Esophagus squamous epithelium (tissue), 5 donors: ENCODE measurements around the gene CARMIL1. TPM values are rescaled to one million over a fixed set of nuclear protein-coding genes. Genes with fewer than 3 reads are reported as not detected.

ENCODE experiments used
- DNase-seq: peaks from one replicate; lab custom pipeline; 2025; lab: John Stamatoyannopoulos, UW
- H3K27ac ChIP-seq, 4 donors: fragments of 200-600 bp; sonication (generic); one replicate each; pipeline ENCODE4 v1.5.1; 2016 to 2019; ENCODE audit warnings: mild to moderate bottlenecking in 1 of 4
- H3K27me3 ChIP-seq, 4 donors: fragments of 200-600 bp; sonication (generic); 1 replicate in 3 of 4; 2 replicates in 1 of 4; pipeline versions ENCODE4 v1.5.1 to v1.6.0; 2017 to 2021; ENCODE audit warnings: antibody characterized with exemption in 1 of 4
- H3K36me3 ChIP-seq, 3 donors: fragments of 200-600 bp; sonication (generic); one replicate each; pipeline ENCODE4 v1.5.1; 2016 to 2019
- H3K4me1 ChIP-seq, 3 donors: fragments of 200-600 bp; sonication (generic); one replicate each; pipeline ENCODE4 v1.5.1; 2017 to 2019
- H3K4me3 ChIP-seq, 4 donors: fragments of 200-600 bp; sonication (generic); 1 replicate in 3 of 4; 2 replicates in 1 of 4; pipeline ENCODE4 v1.5.1; 2016 to 2019; ENCODE audit warnings: mild to moderate bottlenecking in 2 of 4, moderate library complexity in 1 of 4
- H3K9me3 ChIP-seq, 3 donors: fragments of 200-600 bp; sonication (generic); one replicate each; pipeline ENCODE4 v1.5.1; 2016 to 2019
- POLR2A ChIP-seq, 4 donors: fragments of 450-650 bp; IDR thresholded peaks; one replicate each; pipeline ENCODE4 v1.6.1; 2017; ENCODE audit warnings: antibody characterized with exemption in 4 of 4, mild to moderate bottlenecking in 4 of 4, moderate library complexity in 3 of 4
- WGBS, 2 donors: methylation state at CpG; one replicate each; pipeline ENCODE4 v1.1.5; 2018; 5-methylcytosine and 5-hydroxymethylcytosine counted together
- intact Hi-C: fragments of 100-400 bp; cut with DNase I; formaldehyde crosslinking; loops from one replicate; pipeline ENCODE4 v1.15.0; 2022
- total RNA-seq, 4 donors: library from RNA; depleted of rRNA; stranded (reverse); fragments of >200 nt; gene quantifications; one replicate each; pipeline ENCODE4 v1.1.0, GENCODE V29; 2016
- TF ChIP-seq, protein P1 (sequence below), 6 experiments: fragments of 450-650 bp in 4 of 6; fragments of 200-600 bp in 2 of 6; sonication (generic) in 2 of 6; IDR thresholded peaks; one replicate each; pipeline ENCODE4 v1.5.1; 2016 to 2019; ENCODE audit warnings: antibody characterized with exemption in 6 of 6, mild to moderate bottlenecking in 4 of 6, moderate library complexity in 4 of 6
- donor health status: DM: yes; HTN: yes; CAD: no.

Gene CARMIL1
- total RNA-seq, 4 donors from 2014 or later, result 7.2 to 19.7 (median 18.3) TPM

DNA sequence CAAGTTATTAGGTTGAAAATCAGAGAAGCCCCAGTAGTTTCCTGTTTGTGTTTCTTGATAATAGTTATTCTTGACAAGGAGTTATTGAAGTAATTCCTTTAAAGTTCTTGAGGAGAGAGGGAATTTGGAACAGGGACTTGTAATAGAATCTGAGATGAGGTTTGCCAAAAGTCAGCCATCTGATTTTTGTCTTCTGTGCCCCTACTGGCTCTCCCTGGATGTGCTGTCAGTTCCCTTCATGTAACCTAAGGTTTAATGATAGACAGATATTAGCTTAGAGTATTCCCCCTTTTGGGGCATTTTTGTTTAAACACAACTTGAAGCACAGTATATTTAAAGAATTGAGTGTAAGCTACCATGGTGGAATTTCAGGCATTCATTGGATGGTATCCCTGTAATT lies 71.4 kb downstream of the CARMIL1 start:
- Histone ChIP-seq H3K4me1 (no peaks in the 10 kb centered on the region), H3K4me3 (no peak overlapping the region), H3K36me3 (no peaks in the 10 kb centered on the region), H3K27me3 (no peaks in the 10 kb centered on the region), H3K27ac (no peak overlapping the region), H3K9me3 (no peaks in the 10 kb centered on the region)
- intact Hi-C loops, result no loop called here
- TF ChIP-seq, protein P1, sequence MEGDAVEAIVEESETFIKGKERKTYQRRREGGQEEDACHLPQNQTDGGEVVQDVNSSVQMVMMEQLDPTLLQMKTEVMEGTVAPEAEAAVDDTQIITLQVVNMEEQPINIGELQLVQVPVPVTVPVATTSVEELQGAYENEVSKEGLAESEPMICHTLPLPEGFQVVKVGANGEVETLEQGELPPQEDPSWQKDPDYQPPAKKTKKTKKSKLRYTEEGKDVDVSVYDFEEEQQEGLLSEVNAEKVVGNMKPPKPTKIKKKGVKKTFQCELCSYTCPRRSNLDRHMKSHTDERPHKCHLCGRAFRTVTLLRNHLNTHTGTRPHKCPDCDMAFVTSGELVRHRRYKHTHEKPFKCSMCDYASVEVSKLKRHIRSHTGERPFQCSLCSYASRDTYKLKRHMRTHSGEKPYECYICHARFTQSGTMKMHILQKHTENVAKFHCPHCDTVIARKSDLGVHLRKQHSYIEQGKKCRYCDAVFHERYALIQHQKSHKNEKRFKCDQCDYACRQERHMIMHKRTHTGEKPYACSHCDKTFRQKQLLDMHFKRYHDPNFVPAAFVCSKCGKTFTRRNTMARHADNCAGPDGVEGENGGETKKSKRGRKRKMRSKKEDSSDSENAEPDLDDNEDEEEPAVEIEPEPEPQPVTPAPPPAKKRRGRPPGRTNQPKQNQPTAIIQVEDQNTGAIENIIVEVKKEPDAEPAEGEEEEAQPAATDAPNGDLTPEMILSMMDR (IDR thresholded peaks at IDR 0.05), result no peak
- no peak for DNase-seq

DNA sequence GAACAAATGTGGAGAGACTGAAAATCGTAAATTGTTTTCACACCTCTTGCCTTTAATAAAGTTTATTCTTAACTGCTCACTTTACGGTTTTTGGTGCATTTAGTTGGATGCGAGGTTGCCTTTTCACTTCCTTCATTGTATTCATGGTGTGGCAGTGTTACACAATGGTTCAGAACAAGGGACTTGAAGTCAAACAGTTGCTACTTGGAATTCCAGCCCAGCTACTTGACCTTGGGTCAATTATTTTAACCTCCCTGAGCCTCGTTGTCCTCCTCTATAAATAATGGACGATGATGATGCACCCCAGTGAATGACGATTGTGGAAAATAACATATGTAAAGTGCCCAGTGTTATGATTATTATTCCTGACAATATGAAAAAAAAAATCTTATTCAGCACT lies 72.3 kb downstream of the CARMIL1 start:
- H3K4me1 ChIP-seq, result no peaks in the 10 kb centered on the region
- H3K9me3 ChIP-seq, result no peaks in the 10 kb centered on the region
- H3K27ac ChIP-seq, result no peak overlapping the region
- intact Hi-C loops, result no loop called here
- TF ChIP-seq, protein P1 (IDR thresholded peaks at IDR 0.05), result no peak
- no peak for TF ChIP-seq POLR2A (IDR thresholded peaks at IDR 0.05)
- no peaks in the 10 kb centered on the region for H3K27me3 ChIP-seq
- no peak overlapping the region for H3K4me3 ChIP-seq
- no peaks in the 10 kb centered on the region for H3K36me3 ChIP-seq
- 78 to 88% methylated on average over 6 of the region's 6 CpGs for WGBS, 2 donors
- DNase-seq, result no peak

- Histone ChIP-seq H3K27ac (no peak overlapping the region), H3K4me3 (no peak overlapping the region), H3K4me1 (no peaks in the 10 kb centered on the region), H3K36me3 (no peaks in the 10 kb centered on the region), H3K9me3 (no peaks in the 10 kb centered on the region), H3K27me3 (no peaks in the 10 kb centered on the region)
- intact Hi-C loops, result no loop called here
- TF ChIP-seq, protein P1 (IDR thresholded peaks at IDR 0.05), result no peak
- no peak for TF ChIP-seq POLR2A (IDR thresholded peaks at IDR 0.05)
- WGBS, 2 donors, result 70 to 82% methylated on average over 2 of the region's 2 CpGs
- DNase-seq, result no peak
Measured at GRCh38 chr6:25352285-25352684, 73.1 kb downstream of the CARMIL1 start.

- intact Hi-C loops, result no loop called here
- TF ChIP-seq, protein P1 (IDR thresholded peaks at IDR 0.05), result no peak
- TF ChIP-seq POLR2A (IDR thresholded peaks at IDR 0.05), result no peak
- DNase-seq, result no peak
- Histone ChIP-seq H3K36me3 (no peaks in the 10 kb centered on the region), H3K4me3 (no peak overlapping the region), H3K9me3 (no peaks in the 10 kb centered on the region), H3K27me3 (no peaks in the 10 kb centered on the region), H3K4me1 (peaks cover 0 to 7% (median 4%) of the 10 kb centered on the region in 3 donors), H3K27ac (no peak overlapping the region)
- 59 to 78% methylated on average over 5 of the region's 5 CpGs for WGBS, 2 donors
Measured at GRCh38 chr6:25354078-25354932, 75.1 kb downstream of the CARMIL1 start.

GRCh38 chr6:25359191-25359861 lies 80.2 kb downstream of the CARMIL1 start:
- peaks cover 0 to 27% (median 14%) of the 10 kb centered on the region in 3 donors for H3K4me1 ChIP-seq
- DNase-seq, result no peak
- H3K9me3 ChIP-seq, result no peaks in the 10 kb centered on the region
- no peaks in the 10 kb centered on the region for H3K27me3 ChIP-seq
- H3K36me3 ChIP-seq, result no peaks in the 10 kb centered on the region
- 32 to 42% methylated on average over 4 to 5 of the region's 6 CpGs for WGBS, 2 donors
- no peak overlapping the region for H3K4me3 ChIP-seq
- peak overlapping the region in 3 of 4 donors; percentile 33 to 84 (median 67) for H3K27ac ChIP-seq
- TF ChIP-seq, protein P1 (IDR thresholded peaks at IDR 0.05), result no peak
- no peak for TF ChIP-seq POLR2A (IDR thresholded peaks at IDR 0.05)
- intact Hi-C loops, result no loop called here
